ENCODE measurements around the gene TTLL7. TPM values are rescaled to one million over a fixed set of nuclear protein-coding genes. Genes with fewer than 3 reads are reported as not detected.

Gene TTLL7
- total RNA-seq, 1 donor from 2014 or later, result 37.9 TPM

GRCh38 chr1:83864991-83865390 is 133.9 kb downstream of the TTLL7 start:
- Histone ChIP-seq H2AFZ (replicated peaks) (no peak overlapping the region), H3F3A (ENCODE audit: low read depth) (no peaks in the 10 kb centered on the region), H3K36me3 (no peaks in the 10 kb centered on the region), H3K9me3 (ENCODE audit: low read depth) (no peaks in the 10 kb centered on the region), H4K20me1 (ENCODE audit: low read depth) (no peaks in the 10 kb centered on the region), H3K9ac (no peak overlapping the region), H3K27ac (no peak overlapping the region), H3K4me3 (no peak overlapping the region), H3K4me2 (no peak overlapping the region), H3K4me1 (no peaks in the 10 kb centered on the region), H3K27me3 (peaks cover 10% of the 10 kb centered on the region), H3K79me2 (ENCODE audit: low read depth) (no peaks in the 10 kb centered on the region)
- peaks cover 1% of the 10 kb centered on the region for H3K36me3 Mint-ChIP-seq
- no peak overlapping the region for H3K27ac Mint-ChIP-seq
- DNase-seq (ENCODE audit: low spot score), result no peak
- TF ChIP-seq EZH2 (IDR thresholded peaks at IDR 0.05) (no peak), EZH2phosphoT487 (IDR thresholded peaks at IDR 0.05) (no peak), CTCF (IDR thresholded peaks at IDR 0.05) (no peak)
- no peaks in the 10 kb centered on the region for H3K27me3 Mint-ChIP-seq (ENCODE audit: insufficient read depth, low read depth)
- H3K4me3 Mint-ChIP-seq, result no peak overlapping the region
- no peaks in the 10 kb centered on the region for H3K4me1 Mint-ChIP-seq
- H3K9me3 Mint-ChIP-seq, result peaks cover 2% of the 10 kb centered on the region

- no peaks in the 10 kb centered on the region for H3K79me2 ChIP-seq (ENCODE audit: low read depth)
- peak overlapping the region; percentile 88 for H2AFZ ChIP-seq (replicated peaks)
- Mint-ChIP-seq H3K36me3 (no peaks in the 10 kb centered on the region), H3K27ac (no peak overlapping the region), H3K9me3 (peaks cover 2% of the 10 kb centered on the region), H3K27me3 (ENCODE audit: insufficient read depth, low read depth) (no peaks in the 10 kb centered on the region), H3K4me1 (no peaks in the 10 kb centered on the region), H3K4me3 (no peak overlapping the region)
- peaks cover 10% of the 10 kb centered on the region for H3K27me3 ChIP-seq
- DNase-seq (ENCODE audit: low spot score), result peak; percentile 81
- H3K4me1 ChIP-seq, result no peaks in the 10 kb centered on the region
- TF ChIP-seq EZH2phosphoT487 (IDR thresholded peaks at IDR 0.05) (no peak), CTCF (IDR thresholded peaks at IDR 0.05) (peak; percentile 80)
- no peaks in the 10 kb centered on the region for H3K36me3 ChIP-seq
- no peak overlapping the region for H3K9ac ChIP-seq
- peak overlapping the region; percentile 62 for H3K4me2 ChIP-seq
- H3K27ac ChIP-seq, result no peak overlapping the region
- no peaks in the 10 kb centered on the region for H4K20me1 ChIP-seq (ENCODE audit: low read depth)
- H3F3A ChIP-seq (ENCODE audit: low read depth), result no peaks in the 10 kb centered on the region
- no peaks in the 10 kb centered on the region for H3K9me3 ChIP-seq (ENCODE audit: low read depth)
- peak overlapping the region; percentile 37 for H3K4me3 ChIP-seq
Observed at GRCh38 chr1:83860490-83861221, 138.3 kb downstream of the TTLL7 start.

- Mint-ChIP-seq H3K36me3 (no peaks in the 10 kb centered on the region), H3K27me3 (ENCODE audit: insufficient read depth, low read depth) (peaks cover 3% of the 10 kb centered on the region), H3K4me1 (no peaks in the 10 kb centered on the region), H3K27ac (no peak overlapping the region), H3K9me3 (peaks cover 3% of the 10 kb centered on the region), H3K4me3 (no peak overlapping the region)
- no peak overlapping the region for H3K9ac ChIP-seq
- H3K27ac ChIP-seq, result no peak overlapping the region
- H2AFZ ChIP-seq (replicated peaks), result no peak overlapping the region
- H3K36me3 ChIP-seq, result no peaks in the 10 kb centered on the region
- no peaks in the 10 kb centered on the region for H4K20me1 ChIP-seq (ENCODE audit: low read depth)
- no peaks in the 10 kb centered on the region for H3K4me1 ChIP-seq
- DNase-seq (ENCODE audit: low spot score), result no peak
- no peak for TF ChIP-seq CTCF (IDR thresholded peaks at IDR 0.05)
- TF ChIP-seq EZH2phosphoT487 (IDR thresholded peaks at IDR 0.05), result no peak
- no peak for TF ChIP-seq EZH2 (IDR thresholded peaks at IDR 0.05)
- H3K9me3 ChIP-seq (ENCODE audit: low read depth), result no peaks in the 10 kb centered on the region
- H3K4me3 ChIP-seq, result no peak overlapping the region
- peaks cover 10% of the 10 kb centered on the region for H3K27me3 ChIP-seq
- H3F3A ChIP-seq (ENCODE audit: low read depth), result no peaks in the 10 kb centered on the region
- no peaks in the 10 kb centered on the region for H3K79me2 ChIP-seq (ENCODE audit: low read depth)
- H3K4me2 ChIP-seq, result no peak overlapping the region
Observed at GRCh38 chr1:83857716-83858115, 141.2 kb downstream of the TTLL7 start.
